Upper lobe of right lung (tissue), 1 donor: ENCODE measurements around the gene CTBP2. TPM values are rescaled to one million over a fixed set of nuclear protein-coding genes. Genes with fewer than 3 reads are reported as not detected.

Experiments
- ATAC-seq: fragments of 200-7000 bp; cut with Tn5 transposase; one replicate; pipeline ENCODE4 v1.9.1; 2020; ENCODE audit warnings: mild to moderate bottlenecking, moderate library complexity
- DNase-seq: peaks from one replicate; pipeline ENCODE4 v3.0.0-alpha.2; 2020
- H3K27ac ChIP-seq: fragments of 200-600 bp; one replicate; pipeline ENCODE4 v1.8.0; 2022
- H3K27me3 ChIP-seq: fragments of 200-600 bp; one replicate; pipeline ENCODE4 v1.8.0; 2022; ENCODE audit warnings: mild to moderate bottlenecking
- H3K36me3 ChIP-seq: fragments of 200-600 bp; one replicate; pipeline ENCODE4 v1.8.0; 2022
- H3K4me1 ChIP-seq: fragments of 200-600 bp; one replicate; pipeline ENCODE4 v1.8.0; 2022
- H3K4me3 ChIP-seq: fragments of 200-600 bp; one replicate; pipeline ENCODE4 v1.8.0; 2022; ENCODE audit warnings: mild to moderate bottlenecking
- H3K9me3 ChIP-seq: fragments of 200-600 bp; one replicate; pipeline ENCODE4 v1.8.0; 2022
- intact Hi-C: fragments of 100-400 bp; cut with DNase I; formaldehyde crosslinking; loops from one replicate; pipeline ENCODE4 v1.11.0; 2022
- total RNA-seq: library from RNA; stranded (reverse); fragmentation: NEBNext Ultra II Directional; extraction: Animal tissue kit (Norgen Biotek cat#: 25700); gene quantifications from one replicate; pipeline ENCODE4 v1.2.1, GENCODE V29; 2021
- TF ChIP-seq, protein P1 (sequence below): fragments of 200-600 bp; IDR thresholded peaks from one replicate; pipeline ENCODE4 v1.8.0; 2022; ENCODE audit warnings: antibody characterized with exemption
- donor health status: DM: no; HTN: yes; CAD: no; lungs with severe emphysema.

Gene CTBP2
- total RNA-seq, 1 donor from 2014 or later: 66.7 TPM

GRCh38 chr10:125034675-125035074 is 125.7 kb downstream of the CTBP2 start:
- Histone ChIP-seq H3K36me3 (no peaks in the 10 kb centered on the region), H3K27ac (no peak overlapping the region), H3K4me1 (peaks cover 34% of the 10 kb centered on the region), H3K27me3 (no peaks in the 10 kb centered on the region), H3K9me3 (no peaks in the 10 kb centered on the region), H3K4me3 (no peak overlapping the region)
- intact Hi-C loops: no loop called here
- DNase-seq (no peak), ATAC-seq (no peak)
- TF ChIP-seq, protein P1, sequence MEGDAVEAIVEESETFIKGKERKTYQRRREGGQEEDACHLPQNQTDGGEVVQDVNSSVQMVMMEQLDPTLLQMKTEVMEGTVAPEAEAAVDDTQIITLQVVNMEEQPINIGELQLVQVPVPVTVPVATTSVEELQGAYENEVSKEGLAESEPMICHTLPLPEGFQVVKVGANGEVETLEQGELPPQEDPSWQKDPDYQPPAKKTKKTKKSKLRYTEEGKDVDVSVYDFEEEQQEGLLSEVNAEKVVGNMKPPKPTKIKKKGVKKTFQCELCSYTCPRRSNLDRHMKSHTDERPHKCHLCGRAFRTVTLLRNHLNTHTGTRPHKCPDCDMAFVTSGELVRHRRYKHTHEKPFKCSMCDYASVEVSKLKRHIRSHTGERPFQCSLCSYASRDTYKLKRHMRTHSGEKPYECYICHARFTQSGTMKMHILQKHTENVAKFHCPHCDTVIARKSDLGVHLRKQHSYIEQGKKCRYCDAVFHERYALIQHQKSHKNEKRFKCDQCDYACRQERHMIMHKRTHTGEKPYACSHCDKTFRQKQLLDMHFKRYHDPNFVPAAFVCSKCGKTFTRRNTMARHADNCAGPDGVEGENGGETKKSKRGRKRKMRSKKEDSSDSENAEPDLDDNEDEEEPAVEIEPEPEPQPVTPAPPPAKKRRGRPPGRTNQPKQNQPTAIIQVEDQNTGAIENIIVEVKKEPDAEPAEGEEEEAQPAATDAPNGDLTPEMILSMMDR: no peak

DNA sequence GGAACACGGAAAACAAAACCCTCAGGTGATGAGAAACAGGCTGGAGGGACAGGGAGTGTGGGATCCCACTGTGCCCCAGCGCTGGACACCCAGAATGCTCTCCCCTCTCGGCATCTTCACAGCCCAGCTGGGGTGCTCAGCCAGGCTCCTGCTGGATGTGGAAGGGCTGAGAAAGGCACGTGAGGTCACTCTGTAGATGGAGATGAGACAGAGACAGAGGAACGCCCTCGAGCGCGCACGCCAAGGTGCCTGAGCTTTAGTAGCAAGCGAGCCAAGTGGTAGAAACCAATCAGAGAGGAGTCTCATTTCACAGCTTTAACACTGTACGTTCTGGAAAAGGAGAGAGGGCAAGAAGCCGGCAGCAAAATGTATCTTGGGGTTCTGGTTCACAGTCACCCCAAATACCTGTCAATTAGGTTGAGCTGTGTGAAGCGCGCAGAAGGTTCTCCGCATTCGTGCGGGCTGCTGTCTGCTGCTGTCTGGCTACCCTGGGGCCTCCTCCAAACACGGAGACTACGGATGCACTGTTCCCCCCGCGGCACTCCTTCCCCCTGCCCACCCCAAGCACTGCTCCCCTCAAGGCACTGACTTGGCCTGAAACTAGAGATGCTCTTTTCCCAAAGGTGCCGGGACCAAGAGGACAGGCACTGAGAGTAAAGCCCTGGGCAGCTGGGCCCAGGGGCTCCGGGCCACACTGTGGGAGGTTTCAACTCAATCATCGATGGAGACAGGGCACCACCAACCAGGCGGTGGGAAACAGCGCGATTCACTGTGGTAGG is 127.0 kb downstream of the CTBP2 start:
- TF ChIP-seq, protein P1: no peak
- Histone ChIP-seq H3K9me3 (no peaks in the 10 kb centered on the region), H3K36me3 (no peaks in the 10 kb centered on the region), H3K27me3 (no peaks in the 10 kb centered on the region), H3K27ac (no peak overlapping the region), H3K4me1 (peaks cover 21% of the 10 kb centered on the region), H3K4me3 (no peak overlapping the region)
- ATAC-seq: no peak
- intact Hi-C loops: no loop called here
- peak; percentile 51 for DNase-seq

- Histone ChIP-seq H3K4me3 (no peak overlapping the region), H3K27me3 (no peaks in the 10 kb centered on the region), H3K27ac (no peak overlapping the region), H3K9me3 (no peaks in the 10 kb centered on the region), H3K36me3 (peaks cover under 1% of the 10 kb centered on the region), H3K4me1 (peaks cover 16% of the 10 kb centered on the region)
- intact Hi-C loops: no loop called here
- DNase-seq (peak; percentile 33), ATAC-seq (no peak)
- TF ChIP-seq, protein P1: no peak
These were observed 127.8 kb downstream of the CTBP2 start for GRCh38 chr10:125032474-125033020.

DNA sequence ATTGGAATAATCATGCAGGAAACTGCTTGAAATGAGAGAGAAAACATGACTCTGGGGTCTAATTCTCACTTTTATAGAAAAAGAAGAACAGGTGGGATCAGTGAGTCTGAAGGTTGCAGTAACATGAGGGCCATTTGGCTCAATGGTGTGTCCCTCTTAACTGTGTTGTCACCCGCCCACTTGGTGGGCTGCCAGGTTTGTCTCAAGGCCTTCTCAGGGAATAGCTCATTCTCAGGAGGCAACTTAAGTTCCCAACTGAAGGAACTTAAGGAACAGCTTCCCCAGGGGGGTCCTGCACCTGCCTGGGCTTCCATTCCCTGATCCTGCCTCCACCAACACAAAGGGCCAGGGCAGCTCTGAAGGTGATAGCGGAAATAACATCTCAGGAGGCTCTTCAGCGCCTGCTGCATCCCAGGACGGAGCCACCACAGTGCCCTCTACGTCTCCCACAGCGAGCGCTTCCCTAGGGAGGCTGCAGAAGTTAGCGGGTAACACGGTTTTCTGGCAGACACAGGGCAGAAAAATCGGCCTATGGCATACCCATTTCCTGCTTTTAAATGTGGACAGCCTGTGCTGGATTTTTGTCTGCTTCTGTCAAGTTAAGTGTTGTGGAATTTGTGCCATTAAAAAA is 129.7 kb downstream of the CTBP2 start:
- H3K4me1 ChIP-seq: peaks cover 11% of the 10 kb centered on the region
- H3K9me3 ChIP-seq: no peaks in the 10 kb centered on the region
- no peak overlapping the region for H3K27ac ChIP-seq
- H3K36me3 ChIP-seq: peaks cover 17% of the 10 kb centered on the region
- no peaks in the 10 kb centered on the region for H3K27me3 ChIP-seq
- TF ChIP-seq, protein P1: no peak
- DNase-seq (no peak), ATAC-seq (no peak)
- H3K4me3 ChIP-seq: no peak overlapping the region
- intact Hi-C loops: no loop called here

DNA sequence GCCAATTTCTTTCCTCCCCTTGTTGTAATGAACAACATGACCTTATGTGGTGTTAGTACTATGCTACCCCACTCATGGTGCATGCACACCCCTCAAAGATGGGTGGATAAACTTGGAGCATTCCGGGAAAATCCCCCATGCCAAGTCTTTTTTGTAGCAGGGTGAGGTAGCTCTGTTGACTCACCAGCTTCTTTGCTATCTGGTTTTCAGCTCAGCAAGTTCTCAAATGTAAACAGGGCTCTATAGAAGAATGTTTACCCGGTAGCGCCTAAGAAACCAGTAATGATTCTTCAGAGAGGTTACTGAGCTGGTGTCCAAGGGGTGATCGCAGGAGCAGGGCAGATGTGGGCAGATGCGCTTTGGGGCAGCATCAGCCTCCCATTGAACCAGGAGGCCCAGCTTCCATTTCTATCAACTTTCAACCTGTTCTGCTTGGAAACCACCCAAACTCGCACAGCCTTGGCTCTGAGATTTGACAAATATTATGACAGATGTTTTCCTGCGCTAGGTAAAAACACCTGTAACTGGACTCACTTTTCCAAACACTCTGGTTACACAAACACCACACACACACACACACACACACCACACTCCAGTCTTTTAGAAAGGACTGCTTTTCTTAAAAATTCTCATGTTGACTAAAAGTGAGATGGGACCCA is 130.7 kb downstream of the CTBP2 start:
- Histone ChIP-seq H3K27me3 (no peaks in the 10 kb centered on the region), H3K4me3 (no peak overlapping the region), H3K27ac (no peak overlapping the region), H3K9me3 (no peaks in the 10 kb centered on the region), H3K36me3 (peaks cover 18% of the 10 kb centered on the region), H3K4me1 (peaks cover 12% of the 10 kb centered on the region)
- intact Hi-C loops: no loop called here
- ATAC-seq (peak; percentile 35), DNase-seq (no peak)
- TF ChIP-seq, protein P1: no peak
